Adrenal gland (tissue), 5 donors: Measurements from ENCODE around the gene DNAH12.

Source experiments
- CTCF ChIP-seq, 6 experiments: fragments of 450-650 bp in 4 of 6; fragments of 200-600 bp in 2 of 6; sonication (generic) in 1 of 6; IDR thresholded peaks; 1 replicate in 5 of 6; 2 replicates in 1 of 6; pipeline versions ENCODE4 v1.5.1 to v1.8.0; 2016 to 2021; ENCODE audit warnings: antibody characterized with exemption in 6 of 6, mild to moderate bottlenecking in 2 of 6, moderate library complexity in 1 of 6
- POLR2A ChIP-seq, 2 donors: fragments of 450-650 bp; IDR thresholded peaks; one replicate each; pipeline ENCODE4 v1.6.1; 2017; ENCODE audit warnings: antibody characterized with exemption in 2 of 2, mild to moderate bottlenecking in 2 of 2, moderate library complexity in 1 of 2
- donor health status: DM: no; HTN: no; CAD: no.

- TF ChIP-seq POLR2A (IDR thresholded peaks at IDR 0.05) (no peak), CTCF (IDR thresholded peaks at IDR 0.05) (no peak)
Measured at GRCh38 chr3:57411715-57412114, 132.4 kb downstream of the DNAH12 start.
